Immature natural killer cell (primary cell): ENCODE measurements around the gene PLOD3. TPM values are rescaled to one million over a fixed set of nuclear protein-coding genes. Genes with fewer than 3 reads are reported as not detected.

Experiments used
- DNase-seq, 3 donors: peaks; one replicate each; pipeline ENCODE4 v3.0.0; 2022; ENCODE audit warnings: mixed read lengths in 1 of 3
- H3K27ac Mint-ChIP-seq, 6 donors: one replicate each; pipeline ENCODE4 v1.8.0; 2020; ENCODE audit warnings: mixed read lengths in 6 of 6, mild to moderate bottlenecking in 5 of 6, inconsistent platforms in 4 of 6, moderate library complexity in 3 of 6
- H3K27me3 Mint-ChIP-seq, 3 donors: one replicate each; pipeline ENCODE4 v1.8.0; 2020 to 2021; ENCODE audit warnings: low read depth in 3 of 3, mild to moderate bottlenecking in 3 of 3, mixed read lengths in 3 of 3, moderate library complexity in 3 of 3, inconsistent platforms in 1 of 3
- H3K36me3 Mint-ChIP-seq, 3 donors: one replicate each; pipeline ENCODE4 v1.8.0; 2020; ENCODE audit warnings: mixed read lengths in 3 of 3, inconsistent platforms in 2 of 3, mild to moderate bottlenecking in 2 of 3
- H3K4me1 Mint-ChIP-seq, 2 donors: one replicate each; pipeline ENCODE4 v1.8.0; 2020; ENCODE audit warnings: inconsistent platforms in 2 of 2, mild to moderate bottlenecking in 2 of 2, mixed read lengths in 2 of 2, moderate library complexity in 1 of 2
- H3K4me3 Mint-ChIP-seq, 5 donors: one replicate each; pipeline ENCODE4 v1.8.0; 2020; ENCODE audit warnings: mild to moderate bottlenecking in 5 of 5, mixed read lengths in 5 of 5, inconsistent platforms in 3 of 5, moderate library complexity in 3 of 5
- H3K9me3 Mint-ChIP-seq, 6 donors: one replicate each; pipeline ENCODE4 v1.8.0; 2020; ENCODE audit warnings: mild to moderate bottlenecking in 6 of 6, mixed read lengths in 6 of 6, inconsistent platforms in 4 of 6, moderate library complexity in 3 of 6
- polyA plus RNA-seq, 3 donors: library from polyadenylated mRNA; unstranded; fragments of 300-500 nt; fragmentation: Illumina TruSeq; gene quantifications; one replicate each; pipeline ENCODE4 v1.2.3, GENCODE V29; 2021

The PLOD3 gene
- polyA plus RNA-seq, 3 donors from 2014 or later = 19.6 to 28.6 (median 26.6) TPM

GRCh38 chr7:101177644-101178043 lies 39.7 kb downstream of the PLOD3 start:
- Mint-ChIP-seq H3K4me3 (no peak overlapping the region), H3K4me1 (peaks cover 7 to 15% of the 10 kb centered on the region in 2 donors), H3K36me3 (no peaks in the 10 kb centered on the region), H3K9me3 (peaks cover 0 to 2% (median 0%) of the 10 kb centered on the region in 6 donors), H3K27ac (no peak overlapping the region), H3K27me3 (peaks cover 29 to 60% (median 36%) of the 10 kb centered on the region in 3 donors)
- no peak for DNase-seq

GRCh38 chr7:101175664-101176063 lies 41.7 kb downstream of the PLOD3 start:
- no peak for DNase-seq
- Mint-ChIP-seq H3K4me3 (no peak overlapping the region), H3K27me3 (peaks cover 41 to 63% (median 42%) of the 10 kb centered on the region in 3 donors), H3K9me3 (peaks cover 0 to 5% (median 0%) of the 10 kb centered on the region in 6 donors), H3K36me3 (no peaks in the 10 kb centered on the region), H3K27ac (no peak overlapping the region), H3K4me1 (peaks cover 10 to 21% of the 10 kb centered on the region in 2 donors)

- no peak for DNase-seq
- peak overlapping the region; percentile 44 to 76 (median 54) for H3K4me3 Mint-ChIP-seq
- peaks cover 48 to 68% (median 53%) of the 10 kb centered on the region in 3 donors for H3K27me3 Mint-ChIP-seq
- peaks cover 0 to 6% (median 0%) of the 10 kb centered on the region in 6 donors for H3K9me3 Mint-ChIP-seq
- no peak overlapping the region for H3K27ac Mint-ChIP-seq
- no peaks in the 10 kb centered on the region for H3K36me3 Mint-ChIP-seq
- peaks cover 20 to 28% of the 10 kb centered on the region in 2 donors for H3K4me1 Mint-ChIP-seq
Measured at GRCh38 chr7:101174322-101174854, 43.0 kb downstream of the PLOD3 start.

GRCh38 chr7:101173752-101174244 lies 43.6 kb downstream of the PLOD3 start:
- no peaks in the 10 kb centered on the region for H3K36me3 Mint-ChIP-seq
- H3K4me3 Mint-ChIP-seq = peak overlapping the region; percentile 44 to 76 (median 54)
- peaks cover 23 to 29% of the 10 kb centered on the region in 2 donors for H3K4me1 Mint-ChIP-seq
- peaks cover 0 to 7% (median 0%) of the 10 kb centered on the region in 6 donors for H3K9me3 Mint-ChIP-seq
- peaks cover 51 to 67% (median 56%) of the 10 kb centered on the region in 3 donors for H3K27me3 Mint-ChIP-seq
- peak; percentile 60 to 64 (median 61) for DNase-seq
- H3K27ac Mint-ChIP-seq = no peak overlapping the region

- Mint-ChIP-seq H3K36me3 (no peaks in the 10 kb centered on the region), H3K27me3 (peaks cover 56 to 68% (median 59%) of the 10 kb centered on the region in 3 donors), H3K4me1 (peaks cover 23 to 31% of the 10 kb centered on the region in 2 donors), H3K4me3 (peak overlapping the region in 4 of 5 donors; percentile 25 to 64 (median 36)), H3K27ac (no peak overlapping the region), H3K9me3 (peaks cover 0 to 7% (median 0%) of the 10 kb centered on the region in 6 donors)
- no peak for DNase-seq
Measured at GRCh38 chr7:101172854-101173751, 44.3 kb downstream of the PLOD3 start.

GRCh38 chr7:101172005-101172853 lies 45.2 kb downstream of the PLOD3 start:
- Mint-ChIP-seq H3K9me3 (peaks cover 0 to 9% (median 0%) of the 10 kb centered on the region in 6 donors), H3K27ac (no peak overlapping the region), H3K4me1 (peaks cover 23 to 31% of the 10 kb centered on the region in 2 donors), H3K4me3 (peak overlapping the region in 2 of 5 donors; percentile 25 to 64), H3K36me3 (no peaks in the 10 kb centered on the region), H3K27me3 (peaks cover 61 to 66% (median 62%) of the 10 kb centered on the region in 3 donors)
- no peak for DNase-seq

- Mint-ChIP-seq H3K4me1 (peaks cover 23 to 32% of the 10 kb centered on the region in 2 donors), H3K27me3 (peaks cover 64 to 66% (median 65%) of the 10 kb centered on the region in 3 donors), H3K4me3 (peak overlapping the region in 2 of 5 donors; percentile 12 to 53), H3K9me3 (peaks cover 0 to 9% (median 0%) of the 10 kb centered on the region in 6 donors), H3K27ac (no peak overlapping the region), H3K36me3 (no peaks in the 10 kb centered on the region)
- DNase-seq = no peak
Measured at GRCh38 chr7:101171442-101171837, 45.9 kb downstream of the PLOD3 start.

- no peaks in the 10 kb centered on the region for H3K36me3 Mint-ChIP-seq
- H3K4me1 Mint-ChIP-seq = peaks cover 27 to 33% of the 10 kb centered on the region in 2 donors
- H3K27ac Mint-ChIP-seq = no peak overlapping the region
- peak overlapping the region in 2 of 5 donors; percentile 31 to 53 for H3K4me3 Mint-ChIP-seq
- H3K27me3 Mint-ChIP-seq = peaks cover 63 to 70% (median 64%) of the 10 kb centered on the region in 3 donors
- peaks cover 0 to 9% (median 0%) of the 10 kb centered on the region in 6 donors for H3K9me3 Mint-ChIP-seq
- DNase-seq = no peak
Measured at GRCh38 chr7:101170617-101171441, 46.6 kb downstream of the PLOD3 start.

- Mint-ChIP-seq H3K4me1 (peaks cover 34 to 41% of the 10 kb centered on the region in 2 donors), H3K9me3 (peaks cover 0 to 9% (median 0%) of the 10 kb centered on the region in 6 donors), H3K4me3 (peak overlapping the region in 1 of 5 donors; percentile 61), H3K27ac (peak overlapping the region in 1 of 6 donors; percentile 31), H3K27me3 (peaks cover 62 to 75% (median 65%) of the 10 kb centered on the region in 3 donors), H3K36me3 (no peaks in the 10 kb centered on the region)
- peak; percentile 73 to 76 (median 75) for DNase-seq
Measured at GRCh38 chr7:101169838-101170551, 47.4 kb downstream of the PLOD3 start.

- Mint-ChIP-seq H3K9me3 (peaks cover 0 to 11% (median 0%) of the 10 kb centered on the region in 6 donors), H3K27ac (peak overlapping the region in 1 of 6 donors; percentile 12), H3K27me3 (peaks cover 63 to 75% (median 70%) of the 10 kb centered on the region in 3 donors), H3K4me3 (peak overlapping the region in 2 of 5 donors; percentile 23 to 61), H3K36me3 (no peaks in the 10 kb centered on the region), H3K4me1 (peaks cover 37 to 42% of the 10 kb centered on the region in 2 donors)
- no peak for DNase-seq
Measured at GRCh38 chr7:101169110-101169837, 48.1 kb downstream of the PLOD3 start.

GRCh38 chr7:101168412-101169049 lies 48.9 kb downstream of the PLOD3 start:
- peaks cover 0 to 11% (median 0%) of the 10 kb centered on the region in 6 donors for H3K9me3 Mint-ChIP-seq
- no peak overlapping the region for H3K27ac Mint-ChIP-seq
- H3K4me3 Mint-ChIP-seq = peak overlapping the region in 1 of 5 donors; percentile 17
- peaks cover 31 to 37% of the 10 kb centered on the region in 2 donors for H3K4me1 Mint-ChIP-seq
- peaks cover 57 to 70% (median 65%) of the 10 kb centered on the region in 3 donors for H3K27me3 Mint-ChIP-seq
- H3K36me3 Mint-ChIP-seq = no peaks in the 10 kb centered on the region
- no peak for DNase-seq
